Activated T-cell treated with anti-CD3 and anti-CD28 coated beads, Interleukin-2, amount 50 U/mL, for 4 hours (primary cell): Measurements from ENCODE around the gene PHF8. TPM values are rescaled to one million over a fixed set of nuclear protein-coding genes. Genes with fewer than 3 reads are reported as not detected.

Experiments used
- ATAC-seq, 2 donors: fragments of 200-7000 bp; cut with Tn5 transposase; one replicate each; pipeline ENCODE4 v1.10.0; 2021
- DNase-seq: peaks from one replicate; pipeline ENCODE4 v3.0.0-alpha.2; 2020
- H3K27me3 Mint-ChIP-seq: one replicate; pipeline ENCODE4 v1.8.0; 2021; ENCODE audit warnings: low read depth, mixed read lengths
- H3K36me3 Mint-ChIP-seq: one replicate; pipeline ENCODE4 v1.8.0; 2022; ENCODE audit warnings: mixed read lengths; ENCODE audit not compliant: insufficient read depth
- H3K4me1 Mint-ChIP-seq: one replicate; pipeline ENCODE4 v1.8.0; 2021; ENCODE audit warnings: low read depth, mixed read lengths
- H3K4me3 Mint-ChIP-seq: one replicate; pipeline ENCODE4 v1.8.0; 2021; ENCODE audit warnings: mild to moderate bottlenecking, moderate library complexity, mixed read lengths
- H3K9me3 Mint-ChIP-seq: one replicate; pipeline ENCODE4 v1.8.0; 2021; ENCODE audit warnings: mixed read lengths
- total RNA-seq, 3 donors: library from RNA; stranded (reverse); gene quantifications; one replicate each; pipeline ENCODE4 v1.2.1, GENCODE V29; 2021

Gene PHF8
- total RNA-seq, result 10 to 100 TPM; 46.8 to 54.2 (median 52.7) TPM

DNA sequence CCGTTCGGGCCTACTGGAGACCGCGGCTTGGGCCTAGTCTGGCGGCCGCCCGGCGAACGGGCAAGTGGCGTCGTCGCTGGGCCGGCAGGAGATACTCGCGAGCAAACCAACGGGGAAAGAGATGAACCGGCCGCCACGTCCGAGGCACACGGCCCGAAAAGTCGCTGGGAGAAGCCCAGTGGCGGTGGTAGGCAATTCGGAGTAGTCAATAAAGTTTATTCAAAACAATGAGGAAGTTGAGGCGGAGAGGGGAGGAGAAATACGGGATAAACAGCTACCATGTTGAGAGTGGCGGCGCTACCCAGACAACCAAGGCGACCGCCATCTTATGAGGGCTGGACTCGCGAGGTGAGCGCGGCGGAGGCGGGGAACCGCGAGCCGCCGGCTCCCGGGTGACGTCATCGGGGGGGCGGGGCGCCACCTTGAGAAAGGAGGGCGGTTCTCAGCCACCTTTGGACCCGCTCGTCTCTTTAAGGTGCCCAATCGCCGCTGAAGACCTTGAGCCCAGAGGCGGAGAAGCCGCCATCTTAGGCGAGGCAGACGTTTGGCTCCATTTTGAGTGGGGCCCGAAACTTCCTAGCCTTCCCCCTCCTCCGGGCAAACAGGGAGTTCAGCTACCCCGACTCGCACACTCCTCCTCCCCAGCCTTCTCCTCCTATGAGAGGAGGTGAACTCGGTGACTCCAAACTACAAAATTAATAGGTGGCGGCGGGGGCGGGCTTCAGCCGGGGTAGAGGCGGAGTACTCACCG lies at the start of gene PHF8:
Gene PHF8, minus strand, starts transcription at position 348 of the 751 bp plus-strand sequence. CDS start 1,745 bp downstream, outside the sequence.
- ATAC-seq (peak; percentile 87 to 88), DNase-seq (peak; percentile 94)
- H3K4me3 Mint-ChIP-seq, result peak within 1 kb of the TSS; percentile 92
- no peaks in the 10 kb centered on the region for H3K9me3 Mint-ChIP-seq
- no peaks in the 10 kb centered on the region for H3K27me3 Mint-ChIP-seq
- peaks cover 4% of the 10 kb centered on the region for H3K36me3 Mint-ChIP-seq
- peaks cover 15% of the 10 kb centered on the region for H3K4me1 Mint-ChIP-seq

DNA sequence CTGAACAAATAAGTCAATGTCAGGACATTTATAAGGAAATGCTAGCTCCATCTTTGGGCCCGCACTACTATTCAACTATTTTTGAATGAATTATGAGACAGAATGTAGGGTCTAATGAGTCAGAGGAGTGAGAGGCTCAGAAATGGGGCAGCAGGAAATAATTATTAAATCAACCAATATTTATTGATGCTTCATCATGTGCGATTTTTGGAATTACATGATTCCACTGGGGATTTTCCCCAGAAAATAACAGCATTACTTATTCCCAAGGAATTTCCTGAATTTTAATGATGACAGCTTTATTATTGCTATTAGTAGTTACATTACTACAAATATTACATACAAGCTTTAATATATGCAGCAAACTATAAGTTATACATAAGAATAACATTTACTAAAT lies 49.3 kb upstream of the PHF8 start:
- H3K4me1 Mint-ChIP-seq, result no peaks in the 10 kb centered on the region
- H3K27me3 Mint-ChIP-seq, result no peaks in the 10 kb centered on the region
- ATAC-seq (no peak), DNase-seq (no peak)
- no peaks in the 10 kb centered on the region for H3K36me3 Mint-ChIP-seq
- no peaks in the 10 kb centered on the region for H3K9me3 Mint-ChIP-seq
- no peak overlapping the region for H3K4me3 Mint-ChIP-seq

DNA sequence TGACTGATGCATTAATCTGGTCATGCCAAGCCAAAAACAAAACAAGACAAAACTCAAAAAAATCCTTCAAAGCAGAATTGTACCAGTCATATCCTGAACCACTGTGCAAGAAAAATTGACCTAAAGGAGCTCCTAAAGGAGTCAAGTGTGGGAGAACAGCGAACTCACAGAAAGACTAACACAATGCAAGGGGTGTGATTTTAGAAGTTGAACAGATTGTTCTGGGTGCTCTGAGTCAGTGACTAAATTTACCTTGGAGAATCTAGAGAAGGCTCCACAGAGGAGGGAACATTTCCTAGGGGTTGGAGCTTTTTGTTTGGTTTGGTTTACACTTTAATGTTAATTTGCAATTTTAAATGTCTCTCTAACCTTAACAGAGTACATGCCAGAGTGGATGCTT lies 48.9 kb upstream of the PHF8 start:
- Mint-ChIP-seq H3K4me1 (no peaks in the 10 kb centered on the region), H3K4me3 (no peak overlapping the region), H3K36me3 (no peaks in the 10 kb centered on the region), H3K9me3 (no peaks in the 10 kb centered on the region), H3K27me3 (no peaks in the 10 kb centered on the region)
- DNase-seq (no peak), ATAC-seq (no peak)

DNA sequence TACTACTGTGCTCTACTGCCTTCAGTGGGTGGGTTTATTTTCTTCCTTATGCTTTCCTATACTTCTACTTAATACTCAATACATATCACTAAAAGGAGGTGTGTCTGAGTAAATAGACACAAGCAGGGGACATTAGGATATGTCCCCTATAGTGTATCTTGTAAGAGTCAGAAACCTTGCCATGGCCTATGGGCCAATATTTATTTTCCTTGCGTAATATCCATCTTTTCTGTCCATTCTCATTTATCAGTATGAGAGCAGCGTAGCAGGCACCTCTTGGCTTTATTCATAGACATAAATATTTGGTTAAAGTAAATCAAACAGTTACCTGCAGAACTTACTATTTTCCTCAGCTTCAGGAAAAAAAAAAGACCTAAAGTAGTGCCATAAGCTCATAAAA lies 46.6 kb upstream of the PHF8 start:
- Mint-ChIP-seq H3K36me3 (peaks cover 4% of the 10 kb centered on the region), H3K9me3 (no peaks in the 10 kb centered on the region), H3K4me3 (no peak overlapping the region), H3K27me3 (no peaks in the 10 kb centered on the region), H3K4me1 (no peaks in the 10 kb centered on the region)
- ATAC-seq (no peak), DNase-seq (no peak)

DNA sequence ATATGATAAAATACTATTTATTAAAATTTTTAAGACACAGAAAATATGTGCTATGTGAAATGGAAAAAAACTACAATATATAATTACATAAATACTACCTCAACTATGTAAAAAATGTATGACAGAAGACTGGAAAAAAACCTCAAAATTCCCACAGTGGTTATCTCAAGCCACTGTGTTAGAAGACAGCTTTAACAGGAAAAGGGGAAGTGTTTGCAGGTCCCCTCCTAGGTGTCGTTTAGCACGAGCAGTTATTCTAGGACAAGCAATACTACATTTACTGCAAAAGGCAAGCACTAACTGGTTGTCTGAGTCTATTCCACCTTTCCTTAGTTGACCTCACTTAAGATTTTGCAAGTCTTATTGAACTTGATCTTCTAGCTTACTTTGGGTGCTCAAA lies 44.9 kb upstream of the PHF8 start:
- Mint-ChIP-seq H3K9me3 (no peaks in the 10 kb centered on the region), H3K4me1 (no peaks in the 10 kb centered on the region), H3K27me3 (no peaks in the 10 kb centered on the region), H3K36me3 (peaks cover 7% of the 10 kb centered on the region), H3K4me3 (no peak overlapping the region)
- ATAC-seq (no peak), DNase-seq (no peak)

DNA sequence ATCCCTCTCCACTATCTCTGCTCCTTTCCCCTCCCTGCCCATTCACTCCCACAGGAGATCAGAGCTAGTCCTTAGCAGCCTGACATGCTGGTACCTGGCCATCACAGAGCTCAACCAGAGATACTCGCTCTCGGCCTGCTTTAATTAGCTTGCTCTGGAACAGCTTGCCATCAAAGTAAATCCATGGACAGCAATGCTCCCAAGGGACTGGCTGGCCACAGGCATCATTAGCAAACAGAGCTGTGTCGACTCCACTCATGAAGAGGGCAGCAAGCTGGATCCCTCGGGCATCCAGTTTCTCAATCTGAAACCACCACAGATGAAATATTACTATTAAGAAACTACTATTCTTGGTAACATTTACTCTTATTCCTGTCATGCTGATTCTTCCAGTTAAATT lies 43.4 kb upstream of the PHF8 start:
- H3K9me3 Mint-ChIP-seq, result no peaks in the 10 kb centered on the region
- ATAC-seq (no peak), DNase-seq (no peak)
- H3K4me3 Mint-ChIP-seq, result no peak overlapping the region
- no peaks in the 10 kb centered on the region for H3K27me3 Mint-ChIP-seq
- H3K4me1 Mint-ChIP-seq, result no peaks in the 10 kb centered on the region
- peaks cover 7% of the 10 kb centered on the region for H3K36me3 Mint-ChIP-seq

DNA sequence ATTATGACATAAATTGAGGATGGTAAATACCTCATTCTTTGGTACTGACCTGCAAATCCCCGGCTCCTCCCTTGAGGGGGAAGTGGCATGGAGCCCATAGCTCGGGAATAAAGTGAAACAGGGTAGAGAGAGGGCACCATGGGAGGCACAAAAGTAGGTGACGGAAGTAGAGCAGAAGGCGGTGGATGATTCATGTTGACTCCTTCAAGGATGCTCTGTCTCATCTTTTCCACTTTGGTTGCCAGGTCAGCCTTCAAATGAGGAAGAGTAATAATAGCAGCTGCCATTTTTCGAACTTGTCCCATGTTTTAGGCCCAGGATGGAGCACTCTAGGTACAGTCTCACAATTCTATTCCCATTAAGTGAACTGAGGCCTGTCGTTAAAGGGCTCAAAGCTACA lies 41.4 kb upstream of the PHF8 start:
- peaks cover 7% of the 10 kb centered on the region for H3K36me3 Mint-ChIP-seq
- ATAC-seq, result no peak
- H3K9me3 Mint-ChIP-seq, result no peaks in the 10 kb centered on the region
- no peaks in the 10 kb centered on the region for H3K27me3 Mint-ChIP-seq
- no peaks in the 10 kb centered on the region for H3K4me1 Mint-ChIP-seq
- no peak for DNase-seq
- no peak overlapping the region for H3K4me3 Mint-ChIP-seq

DNA sequence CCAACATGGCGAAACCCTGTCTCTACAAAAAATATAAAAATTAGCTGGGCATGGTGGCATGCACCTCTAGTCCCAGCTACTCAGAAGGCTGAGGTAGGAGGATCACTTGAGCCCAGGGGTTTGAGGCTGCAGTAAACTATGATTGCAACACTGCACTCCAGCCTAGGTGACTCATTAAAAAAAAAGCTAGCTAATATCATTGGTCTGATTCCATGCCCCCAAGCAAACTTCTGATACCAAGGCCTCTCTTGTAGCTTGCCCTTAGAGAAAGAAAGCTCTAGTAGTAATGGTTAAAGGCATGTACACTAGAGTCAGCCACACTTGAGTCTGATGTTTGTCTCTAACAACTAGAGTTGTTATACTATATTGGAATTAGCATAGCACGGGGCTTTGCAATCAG lies 32.6 kb upstream of the PHF8 start:
- no peak for DNase-seq
- Mint-ChIP-seq H3K9me3 (no peaks in the 10 kb centered on the region), H3K27me3 (no peaks in the 10 kb centered on the region)

DNA sequence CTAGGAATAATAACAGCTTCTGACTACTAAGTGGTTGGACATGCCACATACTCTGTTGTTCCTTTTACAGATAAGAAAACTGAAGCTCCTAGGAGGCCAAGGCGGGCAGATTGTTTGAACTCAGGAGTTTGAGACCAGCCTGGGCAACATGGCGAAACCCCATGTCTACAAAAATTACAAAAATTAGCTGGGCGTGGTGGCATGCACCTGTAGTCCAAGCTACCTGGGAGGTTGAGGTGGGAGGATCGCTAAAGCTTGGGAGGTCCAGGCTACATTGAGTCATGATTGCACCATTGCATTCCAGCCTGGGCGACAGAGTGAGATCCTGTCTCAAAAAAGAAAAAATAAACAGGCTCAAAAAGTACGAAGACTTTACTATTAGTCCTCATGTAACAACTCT lies 30.6 kb upstream of the PHF8 start:
- H3K4me3 Mint-ChIP-seq, result no peak overlapping the region

More for the DNA sequence above, 32.6 kb upstream of the PHF8 start:
- H3K36me3 Mint-ChIP-seq, result peaks cover 4% of the 10 kb centered on the region
- H3K4me3 Mint-ChIP-seq, result no peak overlapping the region
- H3K4me1 Mint-ChIP-seq, result no peaks in the 10 kb centered on the region
- no peak for ATAC-seq

DNA sequence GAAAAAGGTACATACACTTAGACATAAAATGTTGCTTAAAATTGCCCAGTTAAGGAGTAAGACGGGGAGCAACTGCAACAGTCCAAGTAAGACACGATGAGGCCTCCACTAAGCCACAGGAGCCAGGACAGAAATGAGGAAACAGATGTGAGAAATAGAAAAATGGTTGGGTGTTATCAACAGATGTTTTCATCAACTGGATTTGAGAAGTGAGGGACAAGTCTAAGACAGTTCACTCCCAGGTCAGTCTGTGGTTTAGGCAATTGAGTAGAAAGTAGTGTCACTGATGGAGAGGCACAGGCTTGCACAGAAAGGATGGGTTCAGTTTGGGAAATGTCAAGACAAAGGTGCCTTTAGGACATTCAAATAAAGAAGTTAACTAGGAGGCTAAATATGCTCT lies 23.5 kb upstream of the PHF8 start:
- no peaks in the 10 kb centered on the region for H3K4me1 Mint-ChIP-seq
- DNase-seq (no peak), ATAC-seq (no peak)
- no peaks in the 10 kb centered on the region for H3K27me3 Mint-ChIP-seq
- H3K4me3 Mint-ChIP-seq, result no peak overlapping the region
- H3K9me3 Mint-ChIP-seq, result no peaks in the 10 kb centered on the region
- no peaks in the 10 kb centered on the region for H3K36me3 Mint-ChIP-seq

More for the DNA sequence above, 30.6 kb upstream of the PHF8 start:
- no peak for ATAC-seq
- Mint-ChIP-seq H3K4me1 (no peaks in the 10 kb centered on the region), H3K36me3 (peaks cover 4% of the 10 kb centered on the region), H3K9me3 (no peaks in the 10 kb centered on the region), H3K27me3 (no peaks in the 10 kb centered on the region)
- DNase-seq, result no peak

DNA sequence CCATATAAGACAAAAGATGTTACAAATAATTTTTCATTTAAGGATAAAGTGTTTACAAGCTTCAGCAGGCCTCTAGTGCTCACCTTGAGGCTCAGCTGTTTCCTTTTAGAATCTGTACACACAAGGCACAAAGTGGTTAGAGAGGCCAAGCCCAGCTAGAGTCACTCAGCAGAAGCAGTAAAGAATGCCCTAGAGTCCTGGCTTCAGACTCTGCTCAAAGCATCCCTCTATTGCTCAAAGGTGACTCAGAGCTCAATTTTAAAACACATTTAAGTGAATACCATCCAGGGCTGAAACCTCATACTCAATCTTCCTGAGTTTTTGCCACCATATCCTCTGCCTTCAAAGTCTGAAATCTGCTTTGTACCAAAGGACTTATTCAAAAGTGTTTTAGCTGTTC lies 22.6 kb upstream of the PHF8 start:
- ATAC-seq, result no peak
- H3K9me3 Mint-ChIP-seq, result no peaks in the 10 kb centered on the region
- no peaks in the 10 kb centered on the region for H3K36me3 Mint-ChIP-seq
- H3K27me3 Mint-ChIP-seq, result no peaks in the 10 kb centered on the region
- H3K4me1 Mint-ChIP-seq, result no peaks in the 10 kb centered on the region
- no peak overlapping the region for H3K4me3 Mint-ChIP-seq
- no peak for DNase-seq

DNA sequence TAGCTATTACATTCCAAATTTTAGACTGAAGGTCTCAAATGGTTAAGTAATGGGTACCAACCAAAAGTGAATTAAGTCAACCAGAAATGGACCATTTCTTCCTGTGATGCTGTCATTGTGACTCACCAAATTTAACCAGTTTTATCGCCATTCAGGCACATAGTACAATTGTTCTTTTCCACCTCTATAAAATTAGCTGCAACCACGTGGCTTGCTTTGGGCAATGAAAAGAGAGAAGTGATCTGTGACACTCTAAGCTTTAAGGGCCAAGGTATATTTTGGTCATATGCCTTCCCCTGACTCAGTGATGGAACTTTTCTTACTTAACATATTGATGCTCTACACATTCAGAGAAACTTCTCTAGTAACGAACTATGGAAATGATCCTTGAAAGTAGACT lies 20.3 kb upstream of the PHF8 start:
- no peaks in the 10 kb centered on the region for H3K9me3 Mint-ChIP-seq
- no peaks in the 10 kb centered on the region for H3K4me1 Mint-ChIP-seq
- no peak for ATAC-seq
- H3K36me3 Mint-ChIP-seq, result no peaks in the 10 kb centered on the region
- no peaks in the 10 kb centered on the region for H3K27me3 Mint-ChIP-seq
- no peak for DNase-seq
- no peak overlapping the region for H3K4me3 Mint-ChIP-seq

DNA sequence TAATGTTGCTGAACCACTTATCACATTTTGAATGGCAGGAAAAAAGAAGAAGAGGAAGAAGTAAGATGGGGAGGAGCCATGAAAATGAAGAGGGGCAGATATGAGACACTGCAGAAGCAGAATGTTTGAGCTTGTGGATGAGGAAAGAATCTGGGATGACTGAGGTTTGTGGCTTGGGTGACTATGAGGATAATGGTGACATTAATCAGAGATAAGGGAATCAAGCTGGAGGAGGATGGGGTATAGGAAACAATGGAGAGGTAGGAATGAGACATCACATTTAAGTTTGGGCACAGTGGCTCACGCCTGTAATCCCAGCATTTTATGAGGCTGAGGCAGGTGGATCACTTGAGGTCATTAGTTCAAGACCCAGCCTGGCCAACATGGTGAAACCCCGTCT lies 19.1 kb upstream of the PHF8 start:
- H3K9me3 Mint-ChIP-seq, result no peaks in the 10 kb centered on the region

DNA sequence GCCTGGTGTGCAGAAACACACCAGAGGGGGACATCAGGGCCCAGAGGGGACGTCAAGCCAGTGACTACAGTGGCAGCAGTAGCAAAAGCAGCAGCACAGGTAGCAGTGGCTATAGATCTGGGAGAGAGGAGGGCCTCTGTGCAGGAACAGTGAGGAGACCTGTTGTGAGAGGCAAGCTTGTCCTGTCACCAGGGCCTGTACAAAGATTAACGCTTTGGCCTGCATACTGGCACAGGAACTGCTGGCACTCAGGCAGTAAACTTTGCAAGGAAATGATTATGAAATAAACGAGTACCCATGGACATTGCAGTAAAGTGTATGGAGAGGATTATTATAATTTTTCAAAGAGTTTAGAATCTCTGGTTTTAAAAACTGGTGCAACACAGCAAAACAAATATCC lies 5.5 kb upstream of the PHF8 start:
- Mint-ChIP-seq H3K36me3 (no peaks in the 10 kb centered on the region), H3K4me3 (no peak overlapping the region), H3K4me1 (peaks cover 7% of the 10 kb centered on the region), H3K9me3 (no peaks in the 10 kb centered on the region), H3K27me3 (no peaks in the 10 kb centered on the region)
- DNase-seq (no peak), ATAC-seq (no peak)

More for the DNA sequence above, 19.1 kb upstream of the PHF8 start:
- H3K4me3 Mint-ChIP-seq, result no peak overlapping the region
- no peaks in the 10 kb centered on the region for H3K27me3 Mint-ChIP-seq
- H3K4me1 Mint-ChIP-seq, result no peaks in the 10 kb centered on the region
- DNase-seq (no peak), ATAC-seq (no peak)
- no peaks in the 10 kb centered on the region for H3K36me3 Mint-ChIP-seq

DNA sequence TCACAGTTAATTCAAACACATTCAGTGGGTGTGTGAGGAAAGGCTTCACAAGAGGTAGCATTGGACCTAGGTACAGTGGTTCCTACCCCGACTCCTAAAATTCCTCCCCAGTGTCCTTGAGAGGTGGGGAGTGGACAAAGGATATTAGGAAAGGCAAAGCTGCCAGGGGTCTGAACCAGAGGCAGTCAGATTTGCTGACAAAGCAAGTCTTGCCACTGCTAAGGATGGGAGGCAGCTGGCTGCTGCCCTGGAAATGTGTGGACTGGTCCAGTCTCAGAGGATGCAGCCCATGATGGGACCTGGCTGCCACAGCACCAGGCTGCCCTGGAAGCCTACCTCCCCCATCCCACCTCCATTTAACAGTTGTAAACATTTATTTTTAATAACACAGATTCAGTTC lies 4.1 kb upstream of the PHF8 start:
- H3K9me3 Mint-ChIP-seq, result no peaks in the 10 kb centered on the region
- H3K4me1 Mint-ChIP-seq, result peaks cover 7% of the 10 kb centered on the region
- ATAC-seq, result no peak
- no peaks in the 10 kb centered on the region for H3K27me3 Mint-ChIP-seq
- no peak for DNase-seq
- H3K36me3 Mint-ChIP-seq, result no peaks in the 10 kb centered on the region
- H3K4me3 Mint-ChIP-seq, result no peak overlapping the region
